Left renal cortex interstitium (tissue), 4 donors: ENCODE data around the gene FKBP4. TPM values are rescaled to one million over a fixed set of nuclear protein-coding genes. Genes with fewer than 3 reads are reported as not detected.

ENCODE experiments used
- DNase-seq, 4 donors: peaks; one replicate each; pipeline ENCODE4 v3.0.0-alpha.2; 2013; ENCODE audit warnings: low read depth in 4 of 4, low spot score in 2 of 4, missing footprints in 1 of 4
- polyA plus RNA-seq, 4 donors: library from polyadenylated mRNA; unstranded; fragments of 120-200 nt; gene quantifications; one replicate each; pipeline ENCODE4 v1.2.1, GENCODE V29; 2013; ENCODE audit not compliant: insufficient read length in 4 of 4

Gene FKBP4
- polyA plus RNA-seq, 4 donors: 114 to 154 (median 135) TPM

GRCh38 chr12:2776129-2776806 is 18.5 kb upstream of the FKBP4 start:
- no peak for DNase-seq

- no peak for DNase-seq
Measured at GRCh38 chr12:2779281-2779680, 15.5 kb upstream of the FKBP4 start.

- DNase-seq: peak in 1 of 4 donors; percentile 62
Measured at GRCh38 chr12:2783936-2784600, 10.7 kb upstream of the FKBP4 start.

GRCh38 chr12:2785017-2785416 is 9.8 kb upstream of the FKBP4 start:
- DNase-seq: no peak

- DNase-seq: no peak
Measured at GRCh38 chr12:2791089-2791488, 3.7 kb upstream of the FKBP4 start.

GRCh38 chr12:2792671-2793500 is 1.9 kb upstream of the FKBP4 start:
- DNase-seq: no peak

GRCh38 chr12:2793561-2793960 is 1.2 kb upstream of the FKBP4 start:
- no peak for DNase-seq

GRCh38 chr12:2794191-2794735 is 507 bp upstream of the FKBP4 start:
- DNase-seq: no peak

GRCh38 chr12:2795291-2796186 is 769 bp downstream of the FKBP4 start:
- DNase-seq: no peak

GRCh38 chr12:2796187-2796666 is 1.5 kb downstream of the FKBP4 start:
- no peak for DNase-seq

GRCh38 chr12:2797721-2798418 is 3.1 kb downstream of the FKBP4 start:
- no peak for DNase-seq

- no peak for DNase-seq
Measured at GRCh38 chr12:2800046-2800570, 5.3 kb downstream of the FKBP4 start.

- DNase-seq: no peak
Measured at GRCh38 chr12:2801044-2801783, 6.4 kb downstream of the FKBP4 start.

- DNase-seq: no peak
Measured at GRCh38 chr12:2803635-2804392, 9.0 kb downstream of the FKBP4 start.

GRCh38 chr12:2804393-2805142 is 9.8 kb downstream of the FKBP4 start:
- DNase-seq: no peak

GRCh38 chr12:2805143-2805520 is 10.4 kb downstream of the FKBP4 start:
- DNase-seq: no peak

- no peak for DNase-seq
Measured at GRCh38 chr12:2806700-2807099, 11.9 kb downstream of the FKBP4 start.
